Gastrocnemius medialis (tissue), 4 donors: ENCODE measurements around the gene ROPN1.
"Not testable (repeated sequence)": the region's sequence is repeated elsewhere in the genome, so short reads cannot be mapped to it uniquely, and the experiment has no call there.

Experiments
- CTCF ChIP-seq, 5 experiments: fragments of 450-650 bp in 3 of 5; fragments of 200-600 bp in 2 of 5; sonication (generic) in 2 of 5; IDR thresholded peaks in 4 of 5; conservative IDR thresholded peaks in 1 of 5; 1 replicate in 4 of 5; 2 replicates in 1 of 5; pipeline ENCODE4 v1.5.1; 2016 to 2019; ENCODE audit warnings: antibody characterized with exemption in 5 of 5, mild to moderate bottlenecking in 3 of 5, moderate library complexity in 3 of 5
- POLR2A ChIP-seq, 2 donors: fragments of 450-650 bp; IDR thresholded peaks; one replicate each; pipeline ENCODE4 v1.6.1; 2017; ENCODE audit warnings: antibody characterized with exemption in 2 of 2, mild to moderate bottlenecking in 2 of 2, moderate library complexity in 2 of 2

GRCh38 chr3:123967260-123967659 is 24.7 kb downstream of the ROPN1 start:
- not testable (repeated sequence) for TF ChIP-seq CTCF (IDR thresholded peaks at IDR 0.05 in 4 of 5, conservative IDR thresholded peaks at IDR 0.05 in 1 of 5); POLR2A (IDR thresholded peaks at IDR 0.05)
